SIG-M5 (cell line): Measurements from ENCODE around the gene ASGR1.

Source experiments
- DNase-seq: peaks from one replicate; lab custom pipeline; 2025; lab: John Stamatoyannopoulos, UW

ASGR1 gene, protein sequence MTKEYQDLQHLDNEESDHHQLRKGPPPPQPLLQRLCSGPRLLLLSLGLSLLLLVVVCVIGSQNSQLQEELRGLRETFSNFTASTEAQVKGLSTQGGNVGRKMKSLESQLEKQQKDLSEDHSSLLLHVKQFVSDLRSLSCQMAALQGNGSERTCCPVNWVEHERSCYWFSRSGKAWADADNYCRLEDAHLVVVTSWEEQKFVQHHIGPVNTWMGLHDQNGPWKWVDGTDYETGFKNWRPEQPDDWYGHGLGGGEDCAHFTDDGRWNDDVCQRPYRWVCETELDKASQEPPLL

DNA sequence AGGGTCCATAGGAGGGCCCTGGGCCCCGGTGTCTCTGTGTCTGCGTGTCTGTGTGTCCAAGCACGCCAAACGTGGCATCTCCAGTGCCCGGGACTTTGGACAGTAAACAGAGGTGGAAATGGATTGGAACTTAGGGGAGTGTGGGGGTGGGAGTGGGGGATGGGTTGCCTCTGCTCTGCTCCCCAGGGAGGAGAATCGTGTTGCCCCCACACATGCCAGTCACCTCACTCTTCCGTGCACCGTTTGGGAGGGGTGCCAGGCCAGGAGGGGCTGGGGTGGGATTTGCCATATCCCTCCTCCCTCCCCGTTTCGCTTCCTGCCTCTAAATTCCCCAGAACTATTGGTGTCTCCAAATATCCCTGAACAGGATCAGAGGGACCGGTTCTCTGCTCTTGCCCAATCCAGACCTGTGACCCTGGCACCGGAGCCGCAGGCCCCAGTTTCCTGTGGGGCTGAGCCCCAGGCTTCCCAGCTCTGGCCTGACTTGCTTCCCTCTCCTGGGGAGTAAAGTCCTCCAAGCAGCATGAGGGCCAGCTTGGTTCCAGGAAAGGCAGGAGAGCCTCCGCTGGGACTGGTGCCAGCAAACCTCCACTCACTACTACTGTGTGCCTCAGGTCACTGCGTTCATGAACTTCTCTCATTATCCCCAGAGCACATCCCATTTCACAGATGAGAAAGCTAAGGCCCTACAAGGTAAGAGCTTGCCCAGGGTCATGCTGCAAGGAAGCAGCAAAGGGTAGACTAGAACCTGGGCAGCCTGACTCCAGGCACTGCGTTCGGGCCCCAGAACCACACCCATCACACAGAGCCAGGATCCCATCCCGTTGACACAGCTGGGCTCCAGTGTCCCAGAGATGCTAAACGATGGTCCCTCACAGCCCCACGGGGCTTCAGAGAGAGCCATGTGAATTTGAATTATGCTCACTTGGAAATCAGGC is at the start of gene ASGR1:
Gene ASGR1 (minus strand): TSS at position 54 of the 938 bp plus-strand sequence. CDS start 807 bp downstream, outside the sequence.
- no peak for DNase-seq

DNA sequence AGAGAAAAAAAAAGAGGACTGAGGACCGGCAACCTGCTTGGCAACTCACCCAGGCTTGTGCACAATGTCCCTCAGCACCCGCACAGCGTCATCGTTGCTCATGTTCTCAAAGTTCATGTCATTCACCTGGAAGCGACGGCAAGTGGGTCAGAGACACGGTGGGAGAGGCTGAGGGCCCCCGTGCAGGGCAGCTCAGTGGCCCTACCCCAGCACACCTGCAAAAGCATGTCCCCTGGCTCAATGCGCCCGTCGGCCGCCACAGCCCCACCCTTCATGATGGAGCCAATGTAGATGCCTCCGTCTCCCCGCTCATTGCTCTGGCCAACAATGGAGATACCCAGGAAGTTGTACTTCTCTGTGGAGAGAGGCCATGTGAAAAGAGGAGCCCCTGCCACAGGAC is 49.8 kb upstream of the ASGR1 start:
- no peak for DNase-seq

DNA sequence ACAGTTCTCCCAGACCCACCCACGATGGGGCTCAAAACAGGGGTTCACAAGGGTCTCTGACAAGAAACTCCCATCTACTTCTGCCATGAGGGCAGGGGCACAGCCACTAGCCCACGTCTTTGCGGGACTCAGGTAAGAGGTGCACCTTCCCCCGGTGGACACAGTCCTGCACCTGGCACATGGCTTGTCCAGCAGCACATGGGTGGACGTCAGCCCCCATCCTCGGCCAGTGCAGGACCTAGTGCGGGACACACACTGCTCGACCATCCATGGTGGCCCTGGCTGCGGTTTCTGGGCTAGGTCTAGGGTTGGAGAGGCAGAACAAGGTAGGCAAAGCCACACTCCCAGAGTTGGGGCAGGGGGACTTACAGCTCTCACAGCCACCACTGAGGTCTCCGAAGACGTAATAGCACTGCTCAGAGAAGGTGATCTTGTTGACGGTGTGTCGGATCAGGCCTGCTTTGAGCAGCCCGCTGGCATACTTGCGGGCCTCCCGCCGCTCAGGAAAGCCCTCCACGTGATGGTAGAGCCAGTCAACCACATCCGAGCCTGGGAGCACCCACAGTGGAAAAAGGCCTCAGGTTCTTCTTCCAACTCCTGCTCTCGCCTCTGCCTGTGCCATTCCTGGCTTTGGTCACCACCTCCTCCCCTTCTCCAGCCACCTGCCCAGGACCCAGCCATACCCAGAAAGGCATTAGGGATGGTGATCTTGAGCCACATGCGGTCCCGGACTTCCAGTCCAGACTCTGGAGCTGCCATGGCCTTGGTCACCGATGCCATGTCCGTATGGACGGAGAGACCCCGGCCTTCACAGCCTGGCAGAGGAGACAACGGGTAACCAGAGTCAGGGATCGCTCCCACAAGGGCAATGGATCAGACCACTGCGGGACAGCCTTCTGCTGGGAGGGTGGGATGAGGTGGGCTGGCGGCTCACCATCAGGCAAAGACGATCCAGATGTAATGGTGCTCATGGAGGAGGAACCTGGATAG is 47.8 kb upstream of the ASGR1 start:
- DNase-seq = no peak

GRCh38 chr17:7225711-7226331 is 46.7 kb upstream of the ASGR1 start:
- DNase-seq = no peak

DNA sequence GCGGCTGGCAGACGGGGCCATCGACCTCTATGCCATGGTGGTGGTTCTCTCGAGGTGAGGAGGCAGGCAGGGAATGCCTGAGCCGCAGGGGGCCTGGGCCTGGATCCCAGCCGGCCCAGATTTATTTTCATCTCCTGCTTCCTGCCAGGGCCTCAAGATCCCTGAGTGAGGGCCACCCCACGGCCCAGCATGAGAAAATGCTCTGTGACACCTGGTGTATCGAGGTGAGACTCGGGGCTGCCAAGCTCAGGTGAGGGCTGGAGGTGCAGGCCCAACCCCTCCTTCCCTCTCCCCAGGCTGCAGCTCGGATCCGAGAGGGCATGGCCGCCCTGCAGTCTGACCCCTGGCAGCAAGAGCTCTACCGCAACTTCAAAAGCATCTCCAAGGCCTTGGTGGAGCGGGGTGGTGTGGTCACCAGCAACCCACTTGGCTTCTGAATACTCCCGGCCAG is 45.5 kb upstream of the ASGR1 start:
- no peak for DNase-seq

GRCh38 chr17:7224110-7224509 is 44.9 kb upstream of the ASGR1 start:
- DNase-seq = no peak

DNA sequence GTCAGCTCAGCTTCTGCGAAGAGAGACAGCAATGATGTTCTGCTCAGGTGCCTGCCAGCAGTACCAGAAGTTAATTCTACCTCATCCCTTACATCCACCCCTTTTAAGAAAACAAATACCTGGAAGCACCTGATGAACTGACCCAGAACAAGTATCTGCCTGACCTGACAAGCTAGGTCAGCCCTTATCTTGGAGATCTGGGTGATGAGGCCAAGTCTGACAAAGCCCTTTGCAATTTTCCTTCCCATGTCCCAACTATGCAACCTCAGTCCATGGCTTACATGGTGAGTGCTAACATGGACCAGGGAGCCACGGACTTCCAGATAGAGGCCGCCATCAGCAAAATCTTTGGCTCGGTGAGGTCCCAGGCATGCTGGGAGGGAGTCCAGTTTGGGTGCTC is 44.2 kb upstream of the ASGR1 start:
- DNase-seq = no peak

DNA sequence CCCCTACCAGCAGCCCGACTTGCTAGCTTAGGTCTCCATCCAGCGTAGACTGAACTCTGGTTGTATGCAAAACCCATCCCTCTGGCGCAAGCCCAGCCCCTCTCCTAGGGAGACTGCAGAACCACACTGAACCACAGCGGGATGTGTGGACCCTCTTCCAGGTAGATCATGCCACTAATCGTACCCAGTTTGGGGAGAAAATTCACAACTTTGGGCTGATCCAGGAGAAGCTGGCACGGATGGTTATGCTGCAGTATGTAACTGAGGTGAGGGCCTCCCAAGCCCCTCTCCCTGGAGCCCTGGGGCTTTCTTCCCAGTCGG is 43.8 kb upstream of the ASGR1 start:
- no peak for DNase-seq

DNA sequence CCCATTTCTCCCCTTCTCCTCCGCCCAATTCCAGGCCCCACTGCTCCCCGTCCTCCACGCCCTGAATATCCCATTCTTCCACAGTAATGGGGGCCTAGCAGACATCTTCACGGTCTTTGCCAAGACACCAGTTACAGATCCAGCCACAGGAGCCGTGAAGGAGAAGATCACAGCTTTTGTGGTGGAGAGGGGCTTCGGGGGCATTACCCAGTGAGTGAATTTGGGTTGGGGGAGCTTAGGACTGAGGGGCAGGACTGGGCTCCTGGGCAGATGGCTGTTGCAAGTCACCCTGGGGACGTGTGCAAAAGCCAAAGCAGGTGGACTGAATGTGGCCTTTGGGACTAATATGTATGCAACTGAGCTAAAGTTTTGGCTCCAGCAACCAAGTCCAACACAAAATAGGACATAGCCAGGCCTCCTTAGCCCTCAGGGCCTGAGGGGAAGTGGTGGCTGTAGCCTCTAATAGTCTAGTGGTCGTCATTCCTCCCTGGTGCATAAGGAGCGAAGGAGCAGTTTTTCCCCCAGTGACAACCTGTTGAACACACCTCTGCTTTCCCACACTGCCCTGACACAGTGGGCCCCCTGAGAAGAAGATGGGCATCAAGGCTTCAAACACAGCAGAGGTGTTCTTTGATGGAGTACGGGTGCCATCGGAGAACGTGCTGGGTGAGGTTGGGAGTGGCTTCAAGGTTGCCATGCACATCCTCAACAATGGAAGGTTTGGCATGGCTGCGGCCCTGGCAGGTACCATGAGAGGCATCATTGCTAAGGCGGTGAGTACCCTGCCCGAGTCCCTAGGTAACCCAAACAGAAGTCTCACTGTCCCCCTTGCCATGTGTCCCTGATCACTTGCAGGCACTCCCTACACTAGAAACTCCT is 43.2 kb upstream of the ASGR1 start:
- DNase-seq = no peak

GRCh38 chr17:7221278-7222092 is 42.3 kb upstream of the ASGR1 start:
- DNase-seq = no peak

GRCh38 chr17:7220593-7221277 is 41.6 kb upstream of the ASGR1 start:
- no peak for DNase-seq

DNA sequence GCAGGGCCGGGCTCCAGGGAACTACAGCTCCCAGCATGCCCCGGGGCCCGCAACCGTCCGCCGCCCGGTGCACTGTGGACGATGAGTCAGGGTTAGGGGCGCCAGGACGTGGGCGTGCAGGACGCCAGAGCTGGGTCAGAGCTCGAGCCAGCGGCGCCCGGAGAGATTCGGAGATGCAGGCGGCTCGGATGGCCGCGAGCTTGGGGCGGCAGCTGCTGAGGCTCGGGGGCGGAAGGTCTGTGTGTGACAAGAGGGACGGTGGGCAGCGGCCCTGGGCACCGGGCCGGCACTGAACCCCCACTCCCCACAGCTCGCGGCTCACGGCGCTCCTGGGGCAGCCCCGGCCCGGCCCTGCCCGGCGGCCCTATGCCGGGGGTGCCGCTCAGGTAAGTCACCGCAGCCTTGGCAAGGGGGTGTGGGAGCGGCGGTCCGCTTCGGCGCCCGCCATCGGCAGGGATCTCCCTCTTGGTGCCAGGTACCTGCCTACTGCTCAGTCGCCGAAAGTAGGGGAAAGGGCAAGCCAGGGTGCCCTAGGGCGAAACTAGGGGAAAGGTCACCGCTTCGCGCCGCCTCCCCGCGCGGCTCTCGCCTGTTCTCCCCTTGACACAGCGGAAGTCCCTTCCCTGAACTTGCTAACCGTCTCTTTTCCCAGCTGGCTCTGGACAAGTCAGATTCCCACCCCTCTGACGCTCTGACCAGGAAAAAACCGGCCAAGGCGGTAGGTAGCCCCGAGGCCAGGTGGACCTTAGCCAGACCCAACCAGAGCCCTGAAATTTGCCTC is 40.8 kb upstream of the ASGR1 start, which contains the start of the genes ACADVL and DLG4:
Gene ACADVL (plus strand): TSS at position 127 of the 781 bp plus-strand sequence. CDS start 47 bp downstream, at position 174.
Gene DLG4 (minus strand): TSS at position 25 of the 781 bp plus-strand sequence.
- no peak for DNase-seq

- no peak for DNase-seq
These were observed 40.1 kb upstream of the ASGR1 start for GRCh38 chr17:7219229-7219811.

DNA sequence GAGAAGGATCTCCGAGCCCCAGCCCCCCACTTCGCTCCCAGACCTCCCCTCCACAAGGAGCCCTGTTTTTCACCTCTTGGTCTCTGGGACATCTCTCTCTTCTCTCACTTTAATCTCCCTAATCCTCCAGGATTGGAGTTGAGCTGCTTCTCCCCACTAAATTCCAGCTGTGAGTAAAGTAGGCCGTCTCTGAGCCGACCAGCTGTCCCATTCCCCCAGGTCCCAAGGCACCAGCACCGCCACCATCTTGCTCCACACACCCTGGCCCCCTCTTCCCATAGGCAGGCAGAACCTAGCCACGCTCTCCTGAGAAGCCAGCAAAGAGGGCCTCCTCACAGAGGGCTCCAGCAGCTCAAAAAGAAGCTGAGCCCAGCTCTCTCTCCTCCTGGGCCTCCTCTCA is 39.6 kb upstream of the ASGR1 start:
- DNase-seq = no peak

DNA sequence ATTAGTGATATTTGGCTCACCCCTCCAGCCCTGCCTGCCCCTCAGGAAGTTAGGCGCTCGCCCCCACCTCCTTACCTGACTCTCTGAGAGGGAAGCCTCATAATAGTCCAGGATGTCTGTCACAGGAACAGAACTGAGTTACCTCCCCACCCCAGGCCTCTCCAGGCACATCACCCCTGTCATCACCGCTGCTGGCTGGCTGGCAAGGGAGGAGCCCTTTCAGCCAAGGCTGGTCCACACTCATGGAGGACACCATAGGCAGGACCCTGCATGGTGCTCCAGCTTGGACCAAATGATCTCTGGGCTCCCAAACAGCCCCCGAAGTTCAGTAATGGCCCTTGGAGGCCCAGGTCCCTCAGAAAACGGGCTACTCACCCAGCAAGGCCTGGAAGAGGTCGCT is 39.0 kb upstream of the ASGR1 start:
- DNase-seq = no peak

- no peak for DNase-seq
These were observed 38.2 kb upstream of the ASGR1 start for GRCh38 chr17:7217113-7217987.
